Epidermal melanocyte (primary cell): ENCODE data around the gene RFX1.
A peak's percentile ranks its signal among the peaks of the same experiment; 100 is the strongest.

ENCODE experiments used
- DNase-seq: peaks from one replicate; pipeline ENCODE4 v3.0.0; 2011; ENCODE audit warnings: low spot score; ENCODE audit not compliant: insufficient read length

RFX1 gene

DNA sequence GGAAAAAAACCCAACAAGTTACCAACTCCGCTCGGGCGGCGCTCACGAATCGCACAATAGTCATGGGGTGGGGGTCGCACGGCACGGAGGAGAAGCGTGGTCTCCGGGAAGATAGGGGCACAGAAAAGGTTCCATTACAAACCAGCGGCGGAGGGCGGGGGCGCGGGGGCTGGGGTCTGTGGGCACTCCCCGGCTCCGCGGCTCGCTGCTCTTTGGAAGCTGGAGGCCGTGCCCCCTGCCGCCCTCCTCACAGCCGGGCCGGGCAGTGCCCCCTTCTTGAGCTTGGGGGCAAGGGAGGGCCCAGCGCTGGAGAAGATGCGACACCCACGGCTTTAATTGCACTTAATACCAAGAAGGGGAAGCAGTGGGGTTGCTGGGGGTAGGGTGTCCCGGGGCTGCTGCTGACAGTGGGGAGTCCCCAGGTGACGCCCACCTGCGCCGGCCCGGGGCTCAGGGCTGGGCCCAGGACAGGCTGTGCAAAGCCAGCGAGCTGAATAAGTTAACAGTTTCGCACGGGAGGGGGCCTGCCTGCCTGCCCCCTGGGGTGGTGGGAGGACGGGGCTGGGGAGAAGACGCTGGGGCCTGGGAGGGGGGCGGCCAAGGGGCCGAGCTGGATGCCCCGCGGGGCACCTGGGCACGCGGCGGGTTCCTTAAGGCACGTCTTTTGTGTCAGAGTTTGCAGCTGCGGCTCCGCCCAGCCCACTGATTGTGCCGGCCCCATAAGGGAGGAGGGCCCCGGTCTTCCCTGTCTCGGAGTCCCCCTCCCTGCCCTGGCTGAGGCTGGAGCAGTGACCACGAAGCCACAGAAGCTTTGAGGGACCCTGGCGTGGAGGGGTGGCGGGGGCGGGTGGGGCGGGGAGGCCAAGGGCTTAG is 44.1 kb downstream of the RFX1 start:
- no peak for DNase-seq

DNA sequence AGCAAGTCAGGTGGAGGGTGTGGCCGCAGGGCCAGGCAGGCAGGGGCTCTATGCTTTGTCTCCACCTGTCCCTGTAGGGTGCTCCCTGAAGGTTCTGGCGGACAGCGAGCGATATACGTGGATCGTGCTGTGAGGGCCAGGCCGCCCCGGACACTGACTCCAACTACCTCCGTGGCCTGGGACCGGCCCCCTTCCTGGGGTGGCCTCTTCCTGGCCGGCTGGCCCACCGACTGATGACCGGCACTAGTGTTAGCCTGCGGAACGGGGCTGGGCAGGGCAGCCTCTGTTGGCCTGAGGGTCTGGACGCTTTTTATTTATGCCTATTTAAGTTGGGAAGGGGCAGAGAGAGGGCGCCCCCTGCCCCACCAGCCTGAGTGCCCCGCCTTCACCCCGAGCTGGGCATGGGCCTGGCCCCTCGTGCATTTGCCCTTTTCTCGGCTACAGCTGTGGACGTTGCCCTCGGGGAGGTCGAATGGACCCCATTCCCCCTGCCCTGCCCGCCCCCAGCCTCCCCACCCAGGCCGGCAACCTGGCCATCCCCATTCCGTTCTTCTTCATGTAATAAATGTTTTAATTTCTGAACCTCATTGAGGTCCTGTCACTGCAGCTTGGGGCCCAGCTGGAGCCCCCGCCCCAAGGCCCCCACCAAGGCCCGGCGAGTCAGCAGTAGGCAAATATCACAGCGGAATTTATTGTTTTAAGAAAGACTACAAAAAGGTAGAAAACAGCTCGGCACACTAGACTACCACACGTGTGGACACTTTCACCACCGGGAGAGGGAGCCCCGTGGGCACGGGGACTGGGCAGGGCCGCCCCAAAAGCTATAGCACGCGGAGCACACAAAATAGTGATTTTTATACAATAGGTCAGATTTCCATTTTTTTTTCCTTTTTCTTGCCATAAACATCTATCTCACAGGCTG is 45.0 kb downstream of the RFX1 start:
- no peak for DNase-seq

DNA sequence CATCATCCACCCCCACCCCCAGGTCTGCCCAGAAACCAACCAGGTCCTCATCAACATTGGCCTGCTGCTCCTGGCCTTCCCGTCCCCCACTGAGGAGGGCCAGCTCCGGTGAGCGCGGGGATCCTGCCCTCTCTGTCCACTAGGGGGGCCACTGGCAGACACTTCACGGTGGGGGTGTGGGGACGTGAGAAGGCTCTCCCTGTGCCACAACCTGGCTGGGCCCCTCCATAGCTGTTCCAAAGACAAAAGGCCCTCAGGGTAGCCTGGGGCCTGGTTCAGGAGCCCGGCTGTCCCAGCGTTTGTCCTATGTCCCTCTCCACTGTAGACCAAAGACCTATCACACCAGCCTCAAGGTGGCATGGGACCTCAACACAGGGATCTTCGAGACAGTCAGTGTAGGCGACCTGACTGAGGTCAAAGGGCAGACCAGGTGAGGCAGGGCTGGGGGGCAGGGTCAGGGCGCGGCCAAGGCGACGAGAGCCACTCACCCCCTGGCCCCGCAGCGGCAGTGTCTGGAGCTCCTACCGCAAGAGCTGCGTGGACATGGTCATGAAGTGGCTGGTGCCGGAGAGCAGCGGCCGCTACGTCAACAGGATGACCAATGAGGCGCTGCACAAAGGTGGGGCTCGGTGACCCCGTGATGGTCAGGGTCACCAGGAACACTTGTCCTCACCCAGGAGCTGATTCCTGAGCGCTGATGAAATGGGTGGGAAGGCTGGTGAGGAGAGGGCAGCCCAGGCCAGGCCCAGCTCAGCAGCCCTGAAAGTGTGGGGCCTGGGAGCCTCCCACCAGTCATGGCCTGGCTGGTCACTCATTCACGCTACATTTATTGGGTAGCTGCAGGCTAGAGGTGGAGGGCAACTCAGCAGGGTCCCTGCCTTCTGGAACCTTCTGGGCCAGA is 45.9 kb downstream of the RFX1 start:
- no peak for DNase-seq

DNA sequence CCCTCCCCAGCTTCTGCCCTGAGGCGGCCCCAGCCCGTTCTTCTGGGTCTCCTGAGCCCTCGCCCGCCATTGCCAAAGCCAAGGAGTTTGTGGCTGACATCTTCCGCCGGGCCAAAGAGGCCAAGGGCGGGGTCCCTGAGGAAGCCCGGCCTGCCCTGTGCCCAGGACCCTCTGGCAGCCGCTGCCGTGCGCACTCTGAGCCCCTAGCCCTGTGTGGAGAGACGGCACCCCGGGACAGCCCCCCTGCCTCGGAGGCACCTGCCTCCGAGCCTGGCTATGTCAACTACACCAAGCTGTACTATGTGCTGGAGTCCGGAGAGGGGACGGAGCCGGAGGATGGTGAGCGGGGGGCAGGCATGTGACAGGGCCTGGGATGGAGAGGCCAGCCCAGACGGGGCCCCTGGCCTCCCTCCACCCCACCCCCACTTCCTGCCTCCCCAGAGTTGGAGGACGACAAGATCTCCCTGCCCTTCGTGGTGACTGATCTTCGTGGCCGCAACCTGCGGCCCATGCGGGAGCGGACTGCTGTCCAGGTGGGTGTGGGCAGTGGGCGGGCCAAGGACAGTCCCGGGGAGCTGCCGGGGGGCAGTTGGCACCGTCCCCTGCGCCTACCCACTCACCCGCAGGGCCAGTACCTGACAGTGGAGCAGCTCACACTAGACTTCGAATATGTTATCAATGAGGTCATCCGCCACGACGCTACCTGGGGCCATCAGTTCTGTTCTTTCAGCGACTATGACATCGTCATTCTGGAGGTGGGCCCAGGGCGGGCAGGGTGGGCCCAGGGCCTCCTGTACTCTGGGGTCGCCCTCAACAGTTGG is 46.8 kb downstream of the RFX1 start:
- no peak for DNase-seq

DNA sequence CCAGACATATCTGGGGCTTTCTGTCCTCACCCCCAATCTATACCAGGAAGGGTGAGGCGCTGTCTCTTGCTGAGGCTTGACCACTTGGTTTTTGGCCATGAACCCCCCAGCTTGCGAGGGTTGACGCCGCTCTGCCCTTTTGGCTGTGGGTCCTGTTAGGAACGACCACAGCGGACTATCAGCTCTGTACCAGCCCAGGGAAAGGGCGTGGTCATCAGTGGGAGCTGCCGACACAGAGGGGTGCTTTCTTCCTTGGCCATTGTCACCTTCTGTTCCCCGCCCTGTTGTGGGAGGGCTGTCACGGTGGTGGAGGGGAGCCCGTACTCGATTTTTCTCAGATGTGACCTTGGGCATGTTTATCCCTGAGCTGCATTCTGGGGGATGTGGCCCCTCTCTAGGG is 48.1 kb downstream of the RFX1 start:
- DNase-seq, result no peak

DNA sequence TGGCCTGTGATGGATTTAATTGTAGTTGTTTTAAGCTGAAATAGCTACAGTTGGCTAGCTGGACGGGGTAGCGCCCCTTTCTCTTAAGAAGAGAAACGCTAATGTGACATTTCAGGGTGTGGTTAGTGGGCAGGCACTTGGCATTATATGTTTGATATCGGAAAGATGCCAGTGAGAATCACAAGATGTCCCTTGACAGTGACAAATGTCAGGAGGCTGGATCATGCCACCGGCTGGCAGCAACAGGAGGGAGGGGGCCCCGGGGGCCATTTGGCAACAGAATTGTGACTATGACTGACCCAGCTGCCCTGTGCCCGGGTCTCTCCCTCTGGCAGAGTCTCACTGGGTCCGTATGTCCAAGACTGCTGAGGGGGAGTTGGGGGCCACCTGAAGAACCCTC is 49.1 kb downstream of the RFX1 start:
- no peak for DNase-seq

DNA sequence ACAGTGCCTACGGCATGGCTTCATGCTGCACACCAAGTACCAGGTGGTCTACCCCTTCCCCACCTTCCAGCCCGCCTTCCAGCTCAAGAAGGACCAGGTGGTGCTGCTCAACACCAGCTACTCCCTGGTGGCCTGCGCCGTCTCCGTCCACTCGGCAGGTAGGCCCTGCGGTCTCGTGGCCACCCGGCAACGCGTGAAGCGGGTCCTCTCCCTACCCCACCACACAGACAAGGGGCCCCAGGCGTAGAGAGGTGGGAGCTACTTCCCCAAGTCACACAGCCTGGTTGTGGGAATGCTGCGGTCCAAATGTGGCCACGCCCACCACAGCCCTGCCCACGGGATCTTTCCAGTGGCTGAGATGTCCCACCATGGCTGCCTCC is 49.8 kb downstream of the RFX1 start:
- no peak for DNase-seq

DNA sequence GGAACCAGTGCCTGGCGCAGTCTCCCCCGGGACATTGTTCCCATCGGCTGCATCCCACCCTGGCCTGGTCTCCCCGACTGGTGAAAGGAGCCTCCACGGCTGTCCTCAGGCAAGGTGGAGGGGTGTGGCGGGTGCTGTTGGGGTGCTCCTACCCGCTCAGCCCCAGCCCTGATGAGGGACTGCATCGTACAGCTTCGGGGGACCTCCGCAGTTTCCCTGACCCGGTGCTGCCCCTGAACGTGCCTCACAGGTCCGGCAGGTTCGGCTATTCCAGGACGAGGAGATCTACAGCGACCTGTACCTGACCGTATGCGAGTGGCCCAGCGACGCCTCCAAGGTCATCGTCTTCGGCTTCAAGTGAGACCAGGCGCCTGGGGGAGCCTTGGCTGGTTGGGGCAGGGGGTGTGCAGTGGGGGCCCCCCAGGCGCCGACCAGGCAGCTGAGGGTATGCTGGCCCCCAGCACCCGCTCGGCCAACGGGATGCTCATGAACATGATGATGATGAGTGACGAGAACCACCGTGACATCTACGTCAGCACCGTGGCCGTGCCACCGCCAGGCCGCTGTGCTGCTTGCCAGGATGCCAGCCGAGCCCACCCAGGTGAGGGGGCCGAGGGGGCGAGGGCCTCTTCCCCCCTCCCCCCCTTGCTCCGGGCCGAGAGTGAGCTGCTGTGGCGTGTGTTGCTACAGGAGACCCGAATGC is 50.3 kb downstream of the RFX1 start:
- DNase-seq, result no peak

DNA sequence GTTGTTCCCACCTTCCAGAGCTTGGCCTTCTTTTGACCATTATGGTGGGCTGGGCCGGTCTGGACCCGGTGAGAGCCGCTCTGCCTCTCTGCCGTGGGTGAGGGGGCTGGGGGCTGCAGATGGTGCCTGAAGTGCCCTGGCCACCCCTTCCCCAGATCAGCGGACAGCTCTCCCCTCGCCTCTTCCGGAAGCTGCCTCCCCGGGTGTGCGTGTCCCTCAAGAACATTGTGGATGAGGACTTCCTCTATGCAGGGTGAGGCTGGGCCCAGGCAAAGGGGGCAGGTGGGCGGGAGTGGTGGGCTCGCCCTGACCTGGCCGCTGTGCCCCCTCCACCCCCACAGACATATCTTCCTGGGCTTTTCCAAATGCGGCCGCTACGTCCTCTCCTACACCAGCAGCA is 51.9 kb downstream of the RFX1 start:
- no peak for DNase-seq

DNA sequence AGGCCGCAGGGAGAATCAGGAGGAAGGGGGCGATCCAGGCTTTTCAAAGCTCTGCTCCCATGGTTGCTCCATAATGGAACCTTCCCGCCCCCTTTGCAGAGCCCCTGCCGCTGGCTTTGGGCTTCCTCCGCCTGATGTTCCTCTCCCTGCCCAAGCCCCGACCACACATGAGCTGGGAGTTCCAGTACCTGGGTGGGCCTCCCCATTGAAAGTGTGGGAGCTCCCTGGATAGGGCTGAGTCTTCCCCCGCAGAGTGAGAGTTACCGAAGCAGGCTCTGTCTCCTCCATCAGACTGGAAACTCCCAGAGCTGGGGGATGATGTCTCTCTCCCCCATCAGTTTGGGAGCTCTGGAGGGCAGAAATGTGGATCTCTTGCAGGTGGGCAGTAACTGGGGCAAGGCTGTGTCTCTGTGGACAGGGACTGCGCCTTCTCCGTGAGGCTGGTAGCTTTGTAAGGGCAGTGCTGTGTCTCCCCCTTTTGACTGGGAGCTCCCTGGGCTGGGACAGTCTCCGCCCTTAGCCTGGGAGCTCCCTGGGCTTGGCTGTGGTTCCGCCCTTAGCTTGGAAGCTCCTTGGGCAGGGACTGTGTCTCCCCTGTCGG is 53.1 kb downstream of the RFX1 start:
- DNase-seq, result peak; percentile 77

DNA sequence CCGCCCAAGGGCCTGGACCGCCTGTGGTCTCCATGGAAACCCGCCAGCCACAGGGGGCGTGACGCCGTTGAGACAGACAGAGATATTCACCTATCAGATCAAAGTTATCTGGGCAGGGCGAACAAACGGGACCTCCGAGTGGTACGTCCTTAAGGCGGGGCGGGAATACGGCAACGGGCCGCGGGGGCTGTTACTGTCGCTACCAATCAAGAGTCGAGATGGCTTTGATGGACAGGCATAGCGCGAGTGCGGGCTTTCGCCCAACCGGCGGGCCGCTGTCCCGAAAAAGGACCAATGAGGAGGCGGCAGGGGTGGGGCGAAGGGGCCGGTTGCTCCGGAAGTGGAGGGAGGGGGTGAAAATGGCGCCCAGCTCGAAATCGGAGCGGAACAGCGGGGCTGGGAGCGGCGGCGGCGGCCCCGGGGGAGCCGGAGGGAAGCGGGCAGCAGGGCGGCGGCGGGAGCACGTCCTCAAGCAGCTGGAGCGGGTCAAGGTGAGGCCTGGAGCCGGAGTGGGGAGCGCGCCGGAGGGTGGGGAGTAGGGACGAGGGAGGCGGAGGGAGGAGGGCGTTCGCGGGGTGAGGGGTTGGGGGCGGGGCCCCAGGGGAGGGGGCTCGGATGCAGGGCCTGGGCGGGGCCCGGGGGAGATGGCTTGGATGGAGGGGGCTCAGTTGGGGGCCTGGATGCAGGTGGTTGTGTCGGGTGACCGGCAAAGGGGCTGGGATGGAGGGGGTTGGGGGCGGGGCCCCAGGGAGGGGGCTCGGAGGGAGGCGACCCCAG is 53.8 kb downstream of the RFX1 start, which contains the start of gene DCAF15:
TSS of gene DCAF15 (plus strand) at position 356 of the 777 bp plus-strand sequence. CDS start at position 360, 4 bp downstream.
- DNase-seq, result peak; percentile 100

DNA sequence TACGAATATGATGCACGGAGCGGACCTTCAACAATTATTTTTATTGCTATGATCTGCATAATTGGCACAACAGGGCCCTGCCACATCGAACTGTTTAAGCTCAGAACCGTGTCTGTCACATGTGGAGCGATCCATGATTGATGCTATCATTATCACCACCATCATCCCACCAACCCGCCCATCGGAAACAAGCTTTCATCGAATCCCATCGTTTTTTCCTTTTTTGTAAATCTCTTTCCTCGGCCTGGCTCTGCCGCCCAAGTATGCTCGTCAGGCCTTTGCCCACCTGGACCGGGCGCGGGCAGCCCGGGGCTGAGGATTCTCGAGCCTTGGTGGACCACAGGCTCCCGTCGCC is 54.3 kb downstream of the RFX1 start:
- DNase-seq, result no peak

DNA sequence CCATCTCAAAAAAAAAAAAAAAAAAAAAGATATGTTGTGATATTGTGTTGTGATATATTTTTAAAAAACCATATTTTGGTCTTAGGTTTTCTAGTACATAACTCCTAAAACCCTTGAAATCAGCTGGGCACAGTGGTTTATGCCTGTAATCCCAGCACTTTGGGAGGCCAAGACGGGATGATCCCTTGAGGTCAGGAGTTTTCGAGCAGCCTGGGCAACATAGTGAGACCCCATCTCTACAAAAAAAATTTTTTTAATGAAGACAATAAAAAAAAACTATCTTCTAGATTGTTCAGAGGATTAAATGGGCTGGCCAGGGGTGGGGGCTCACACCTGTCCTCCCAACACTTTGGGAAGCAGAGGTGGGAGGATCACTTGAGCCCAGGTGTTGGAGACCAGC is 55.1 kb downstream of the RFX1 start:
- DNase-seq, result no peak

DNA sequence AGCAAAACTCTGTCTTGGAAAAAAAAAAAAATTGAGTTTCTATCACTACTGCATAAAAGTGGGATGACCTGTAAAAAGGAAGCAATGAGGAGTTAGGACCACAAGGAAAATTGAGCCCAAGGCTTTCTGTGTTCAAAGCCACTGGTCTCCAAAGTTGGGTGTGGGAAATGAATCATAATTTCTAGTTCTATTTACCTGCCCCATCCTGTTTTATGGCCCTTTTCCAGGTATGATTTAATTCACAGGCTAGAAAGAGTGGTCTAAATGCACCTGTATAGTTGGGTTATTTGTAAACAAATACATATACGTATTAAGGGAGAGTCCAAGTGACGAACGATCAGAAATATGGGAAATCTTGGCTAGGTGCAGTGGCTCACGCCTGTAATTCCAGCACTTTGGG is 59.7 kb downstream of the RFX1 start:
- DNase-seq, result no peak

DNA sequence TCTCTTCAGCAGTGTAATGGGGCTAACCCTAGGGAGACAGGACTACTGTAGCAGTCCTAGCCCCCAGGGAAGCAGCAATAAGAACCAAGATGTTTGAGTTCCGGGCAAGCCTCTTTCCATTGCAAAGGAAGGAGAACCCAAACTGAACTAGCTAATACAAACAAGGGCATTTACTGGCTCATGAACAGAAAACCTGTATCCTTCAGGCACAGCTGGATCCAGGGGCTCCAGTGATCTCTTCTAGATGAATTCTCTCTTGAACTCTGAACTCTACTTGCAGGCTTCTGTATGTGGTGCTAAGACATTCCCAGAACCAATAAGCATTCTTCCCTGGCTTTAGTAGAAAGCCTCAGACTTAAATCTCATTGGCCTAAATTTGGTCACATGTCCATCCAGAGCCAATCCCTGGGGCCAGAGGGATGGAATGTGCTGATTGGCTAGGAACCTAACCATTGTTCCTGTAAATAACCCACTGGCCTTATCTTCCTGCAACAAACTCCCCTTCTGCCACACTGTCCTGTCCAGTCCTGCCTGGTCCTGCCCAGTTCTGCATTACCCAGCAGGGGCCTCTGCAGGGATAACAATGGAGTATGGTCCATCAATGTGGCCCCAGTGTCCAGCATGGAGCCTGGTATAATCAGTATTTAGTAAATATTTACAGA is 64.0 kb downstream of the RFX1 start:
- no peak for DNase-seq

DNA sequence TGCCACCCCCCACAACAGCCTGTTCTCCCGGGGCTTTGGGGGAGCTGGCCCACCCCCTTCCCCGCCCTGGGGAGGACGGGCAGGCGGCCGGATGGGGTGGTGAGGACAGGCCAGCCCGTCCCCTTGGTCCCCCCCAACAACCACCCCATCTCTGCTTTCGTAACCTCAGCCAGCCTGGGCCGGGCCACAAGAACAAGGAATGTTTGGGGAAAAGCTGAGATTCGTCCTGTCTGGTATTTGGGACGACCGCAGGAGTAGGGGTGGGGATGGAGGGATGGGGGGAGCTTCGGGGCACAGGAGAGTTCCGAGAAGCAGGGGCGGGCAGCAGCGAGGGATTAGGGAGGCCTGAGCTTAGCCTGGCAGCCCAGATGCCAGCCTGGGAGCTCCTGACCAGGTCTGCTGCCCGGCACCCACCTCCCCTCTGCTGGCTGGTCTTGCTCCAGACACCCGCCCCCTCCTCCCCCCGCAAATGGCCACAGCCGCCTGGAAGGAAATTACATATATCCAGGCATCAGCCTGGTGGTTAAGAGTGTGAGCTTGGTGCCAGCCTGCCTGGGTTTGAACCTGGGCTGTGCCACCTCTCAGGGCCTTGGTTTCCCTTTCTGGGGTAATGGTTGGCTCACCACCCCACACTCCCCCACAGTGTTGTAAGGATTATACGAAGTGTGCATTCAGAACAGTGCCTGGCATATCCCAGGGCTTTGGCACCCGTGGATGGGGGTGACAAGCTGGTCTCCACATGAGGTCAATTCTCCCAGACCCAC is 67.6 kb downstream of the RFX1 start, which contains the start of gene PODNL1:
TSS of gene PODNL1 (minus strand) at position 117 of the 764 bp plus-strand sequence. CDS start 236 bp downstream, outside the sequence.
- peak; percentile 70 for DNase-seq
